ENCODE results near the gene MTCH2.

- no peak for TF ChIP-seq CTCF (IDR thresholded peaks at IDR 0.05)
- TF ChIP-seq POLR2A (IDR thresholded peaks at IDR 0.05), result no peak
Observed at GRCh38 chr11:47609675-47610074, 32.7 kb downstream of the MTCH2 start.
